ENCODE results near the gene THSD7A. TPM values are rescaled to one million over a fixed set of nuclear protein-coding genes. Genes with fewer than 3 reads are reported as not detected.

Gene THSD7A
- total and polyA plus RNA-seq, 2 of the 13 experiments (the other 11 are each of a cell fraction or from before 2014, with no cell fraction given) = 0.01 to 0.07 TPM

GRCh38 chr7:11650500-11650899 lies 181.5 kb downstream of the THSD7A start (continued):
- TF ChIP-seq ZNF407 (CRISPR knock-in tag; IDR thresholded peaks at IDR 0.05; ENCODE audit: not compliant biosample characterization) = no peak
- no peak for TF ChIP-seq ZBTB20 (CRISPR knock-in tag; IDR thresholded peaks at IDR 0.05; ENCODE audit: borderline replicate concordance, low read depth)
- no peak for TF ChIP-seq THAP11 (CRISPR knock-in tag; IDR thresholded peaks at IDR 0.05)
- TF ChIP-seq ZMYM2 (CRISPR knock-in tag; IDR thresholded peaks at IDR 0.05) = no peak
- TF ChIP-seq ZBTB44 (CRISPR knock-in tag; IDR thresholded peaks at IDR 0.05) = no peak
- TF ChIP-seq NFE2L2 (IDR thresholded peaks at IDR 0.05; ENCODE audit: low read length) = no peak
- no peak for TF ChIP-seq KIAA2018 (CRISPR knock-in tag; IDR thresholded peaks at IDR 0.05; ENCODE audit: borderline replicate concordance)
